ENCODE data around the gene CXCL12.

The CXCL12 gene

GRCh38 chr10:44383749-44384600 lies 922 bp downstream of the CXCL12 start:
- DNase-seq: no peak

GRCh38 chr10:44382981-44383748 lies 1.7 kb downstream of the CXCL12 start:
- DNase-seq: no peak

GRCh38 chr10:44382131-44382858 lies 2.6 kb downstream of the CXCL12 start:
- no peak for DNase-seq

- DNase-seq: no peak
Measured at GRCh38 chr10:44380829-44381600, 3.9 kb downstream of the CXCL12 start.

- DNase-seq: no peak
Measured at GRCh38 chr10:44379907-44380306, 5.0 kb downstream of the CXCL12 start.

- no peak for DNase-seq
Measured at GRCh38 chr10:44378626-44379025, 6.3 kb downstream of the CXCL12 start.

- DNase-seq: no peak
Measured at GRCh38 chr10:44377651-44378310, 7.1 kb downstream of the CXCL12 start.

GRCh38 chr10:44376472-44377099 lies 8.3 kb downstream of the CXCL12 start:
- no peak for DNase-seq

- no peak for DNase-seq
Measured at GRCh38 chr10:44374155-44374554, 10.7 kb downstream of the CXCL12 start.

- DNase-seq: no peak
Measured at GRCh38 chr10:44373341-44373995, 11.4 kb downstream of the CXCL12 start.

GRCh38 chr10:44372181-44372580 lies 12.7 kb downstream of the CXCL12 start:
- no peak for DNase-seq

GRCh38 chr10:44370731-44371248 lies 14.1 kb downstream of the CXCL12 start:
- DNase-seq: no peak

GRCh38 chr10:44369854-44370253 lies 15.0 kb downstream of the CXCL12 start:
- DNase-seq: no peak

- no peak for DNase-seq
Measured at GRCh38 chr10:44369296-44369695, 15.6 kb downstream of the CXCL12 start.

GRCh38 chr10:44368637-44369036 lies 16.3 kb downstream of the CXCL12 start:
- no peak for DNase-seq

- no peak for DNase-seq
Measured at GRCh38 chr10:44366941-44367630, 17.8 kb downstream of the CXCL12 start.

GRCh38 chr10:44364566-44364965 lies 20.3 kb downstream of the CXCL12 start:
- DNase-seq: no peak

GRCh38 chr10:44363716-44364115 lies 21.2 kb downstream of the CXCL12 start:
- DNase-seq: no peak

GRCh38 chr10:44362866-44363711 lies 21.8 kb downstream of the CXCL12 start:
- no peak for DNase-seq
